ENCODE measurements around the gene GPC6. TPM values are rescaled to one million over a fixed set of nuclear protein-coding genes. Genes with fewer than 3 reads are reported as not detected.
"Not testable (repeated sequence)": the region's sequence is repeated elsewhere in the genome, so short reads cannot be mapped to it uniquely, and the experiment has no call there.

The GPC6 gene
- total RNA-seq, 1 donor from 2014 or later, result 5.5 TPM

DNA sequence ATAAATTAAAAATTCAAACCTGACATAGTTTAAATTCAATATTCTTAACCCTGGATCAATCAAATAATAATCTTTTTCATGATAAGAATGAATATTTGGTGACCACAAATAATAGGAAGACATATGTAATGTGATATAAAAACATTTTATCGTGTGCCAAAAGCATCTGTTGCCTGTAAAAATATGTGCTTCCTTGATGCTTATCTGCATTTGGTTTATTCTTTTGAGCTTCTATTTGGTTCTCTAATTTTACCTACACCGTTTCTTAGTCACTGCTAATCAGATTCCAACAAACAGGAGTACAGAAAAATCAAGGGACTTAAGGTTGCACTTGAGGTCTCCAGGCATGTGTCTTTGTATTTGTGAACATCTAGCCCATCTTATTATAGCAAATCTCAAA lies 978.3 kb downstream of the GPC6 start:
- Histone ChIP-seq H3K4me3 (ENCODE audit: low read depth, low read length) (no peak overlapping the region), H3K36me3 (ENCODE audit: control insufficient read depth, insufficient read depth, low read length) (no peaks in the 10 kb centered on the region), H3K27me3 (ENCODE audit: control insufficient read depth, insufficient read depth, low read length) (no peaks in the 10 kb centered on the region)
- DNase-seq (ENCODE audit: low read depth) (no peak), FAIRE-seq (no peak)
- TF ChIP-seq, protein P1, sequence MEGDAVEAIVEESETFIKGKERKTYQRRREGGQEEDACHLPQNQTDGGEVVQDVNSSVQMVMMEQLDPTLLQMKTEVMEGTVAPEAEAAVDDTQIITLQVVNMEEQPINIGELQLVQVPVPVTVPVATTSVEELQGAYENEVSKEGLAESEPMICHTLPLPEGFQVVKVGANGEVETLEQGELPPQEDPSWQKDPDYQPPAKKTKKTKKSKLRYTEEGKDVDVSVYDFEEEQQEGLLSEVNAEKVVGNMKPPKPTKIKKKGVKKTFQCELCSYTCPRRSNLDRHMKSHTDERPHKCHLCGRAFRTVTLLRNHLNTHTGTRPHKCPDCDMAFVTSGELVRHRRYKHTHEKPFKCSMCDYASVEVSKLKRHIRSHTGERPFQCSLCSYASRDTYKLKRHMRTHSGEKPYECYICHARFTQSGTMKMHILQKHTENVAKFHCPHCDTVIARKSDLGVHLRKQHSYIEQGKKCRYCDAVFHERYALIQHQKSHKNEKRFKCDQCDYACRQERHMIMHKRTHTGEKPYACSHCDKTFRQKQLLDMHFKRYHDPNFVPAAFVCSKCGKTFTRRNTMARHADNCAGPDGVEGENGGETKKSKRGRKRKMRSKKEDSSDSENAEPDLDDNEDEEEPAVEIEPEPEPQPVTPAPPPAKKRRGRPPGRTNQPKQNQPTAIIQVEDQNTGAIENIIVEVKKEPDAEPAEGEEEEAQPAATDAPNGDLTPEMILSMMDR (IDR thresholded peaks at IDR 0.05; ENCODE audit: insufficient read depth, low read length, severe bottlenecking), result no peak

DNA sequence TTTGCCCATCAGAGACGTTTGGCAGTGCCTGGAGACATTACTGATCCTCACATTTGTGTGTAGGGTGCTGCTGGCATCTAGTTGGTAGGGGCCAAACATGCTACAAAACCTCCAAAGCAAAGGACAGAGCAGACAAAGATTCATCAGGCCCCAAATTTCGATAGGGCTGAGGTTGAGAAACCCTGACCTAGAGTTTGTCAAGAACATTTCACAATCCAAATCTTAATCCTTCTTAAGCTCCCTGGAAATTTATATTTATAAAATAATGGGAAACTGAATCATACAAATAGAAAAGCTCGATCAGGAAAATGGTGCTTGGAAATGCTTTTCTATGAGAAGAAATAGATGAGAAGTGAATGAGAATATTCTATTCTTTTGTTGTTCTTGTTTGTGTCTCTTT lies 979.3 kb downstream of the GPC6 start:
- TF ChIP-seq, protein P1 (IDR thresholded peaks at IDR 0.05; ENCODE audit: insufficient read depth, low read length, severe bottlenecking), result no peak
- no peaks in the 10 kb centered on the region for H3K27me3 ChIP-seq (ENCODE audit: control insufficient read depth, insufficient read depth, low read length)
- FAIRE-seq (no peak), DNase-seq (ENCODE audit: low read depth) (no peak)
- H3K36me3 ChIP-seq (ENCODE audit: control insufficient read depth, insufficient read depth, low read length), result no peaks in the 10 kb centered on the region
- no peak overlapping the region for H3K4me3 ChIP-seq (ENCODE audit: low read depth, low read length)

DNA sequence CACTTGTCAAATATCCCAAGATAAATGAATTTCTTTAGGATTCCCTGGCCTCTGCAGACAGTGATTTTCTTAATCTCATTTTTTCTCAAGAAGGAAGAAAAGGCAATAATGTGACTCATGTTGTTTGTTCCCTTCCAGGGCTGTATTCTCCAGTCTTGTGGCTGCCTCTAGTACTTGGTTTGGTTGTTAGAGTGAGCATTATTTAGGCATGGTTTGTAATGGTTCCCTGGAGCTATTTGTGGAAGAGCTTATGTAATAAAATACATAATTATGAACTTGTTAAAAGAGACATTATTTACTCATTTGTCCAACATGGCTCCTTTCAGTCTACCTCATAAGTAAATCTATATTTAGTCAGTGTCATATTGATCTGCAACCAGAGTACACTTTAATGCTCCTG lies 982.5 kb downstream of the GPC6 start:
- FAIRE-seq, result no peak
- Histone ChIP-seq H3K27me3 (ENCODE audit: control insufficient read depth, insufficient read depth, low read length) (no peaks in the 10 kb centered on the region), H3K4me3 (ENCODE audit: low read depth, low read length) (no peak overlapping the region), H3K36me3 (ENCODE audit: control insufficient read depth, insufficient read depth, low read length) (no peaks in the 10 kb centered on the region)
- DNase-seq (ENCODE audit: low read depth), result no peak
- TF ChIP-seq, protein P1 (IDR thresholded peaks at IDR 0.05; ENCODE audit: insufficient read depth, low read length, severe bottlenecking), result no peak

DNA sequence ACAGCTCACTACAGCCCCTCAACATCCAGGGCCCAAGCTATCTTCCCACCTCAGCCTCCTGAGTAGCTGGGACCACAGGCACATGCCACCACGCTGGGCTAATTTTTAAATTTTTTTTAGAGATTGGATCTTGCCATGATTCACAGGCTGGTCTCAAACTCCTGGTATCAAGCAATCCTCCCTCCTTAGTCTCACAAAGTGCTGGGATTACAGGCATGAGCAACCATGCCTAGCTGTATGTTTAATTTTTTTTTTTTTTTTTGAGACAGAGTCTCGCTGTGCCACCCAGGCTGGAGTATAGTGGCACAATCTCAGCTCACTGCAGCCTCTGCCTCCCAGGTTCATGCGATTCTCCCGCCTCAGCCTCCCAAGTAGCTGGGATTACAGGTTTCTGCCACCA lies 983.3 kb downstream of the GPC6 start:
- not testable (repeated sequence) for FAIRE-seq; H3K36me3 ChIP-seq (ENCODE audit: control insufficient read depth, insufficient read depth, low read length); DNase-seq (ENCODE audit: low read depth); H3K27me3 ChIP-seq (ENCODE audit: control insufficient read depth, insufficient read depth, low read length); H3K4me3 ChIP-seq (ENCODE audit: low read depth, low read length)

DNA sequence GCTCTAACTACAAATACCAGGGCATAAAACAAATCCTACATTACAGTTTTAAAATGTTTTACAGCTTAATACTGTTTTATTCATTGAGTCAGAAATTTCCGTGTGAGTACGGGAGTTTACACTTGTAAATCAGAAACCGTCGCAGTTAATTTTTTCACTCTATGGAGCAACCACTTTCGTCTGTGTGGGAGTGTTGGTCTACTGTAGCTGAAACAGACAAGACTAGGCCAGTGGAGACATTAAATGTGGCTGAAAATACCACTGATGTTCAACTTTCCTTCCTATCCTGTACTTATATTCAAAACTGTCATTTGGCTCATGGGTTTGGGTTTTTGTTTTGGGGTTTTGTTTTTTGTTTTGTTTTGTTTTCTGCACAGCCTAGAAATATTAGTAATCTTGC lies 984.2 kb downstream of the GPC6 start:
- FAIRE-seq (no peak), DNase-seq (ENCODE audit: low read depth) (no peak)
- H3K36me3 ChIP-seq (ENCODE audit: control insufficient read depth, insufficient read depth, low read length), result no peaks in the 10 kb centered on the region
- no peak overlapping the region for H3K4me3 ChIP-seq (ENCODE audit: low read depth, low read length)
- H3K27me3 ChIP-seq (ENCODE audit: control insufficient read depth, insufficient read depth, low read length), result no peaks in the 10 kb centered on the region
- TF ChIP-seq, protein P1 (IDR thresholded peaks at IDR 0.05; ENCODE audit: insufficient read depth, low read length, severe bottlenecking), result no peak

DNA sequence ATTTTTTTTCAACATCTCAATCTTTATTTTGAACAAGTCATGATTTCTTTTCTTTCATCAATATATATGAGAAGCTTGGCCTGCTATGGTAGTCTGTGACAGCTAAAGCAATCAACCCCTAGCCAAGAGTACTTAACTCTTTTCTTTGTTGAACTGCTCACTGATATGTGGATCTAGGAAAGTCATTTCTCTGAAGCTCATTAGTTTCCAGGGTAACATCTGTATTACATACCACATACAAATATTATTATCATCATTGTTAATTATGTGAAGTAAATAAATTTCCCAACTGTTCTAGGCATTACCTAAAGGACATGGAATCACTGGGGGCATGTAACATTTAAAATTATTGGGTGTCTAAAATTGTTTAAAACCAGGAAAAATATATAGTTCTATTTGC lies 985.6 kb downstream of the GPC6 start:
- no peak for FAIRE-seq
- Histone ChIP-seq H3K4me3 (ENCODE audit: low read depth, low read length) (no peak overlapping the region), H3K36me3 (ENCODE audit: control insufficient read depth, insufficient read depth, low read length) (no peaks in the 10 kb centered on the region)

More for the DNA sequence above, 985.6 kb downstream of the GPC6 start:
- TF ChIP-seq, protein P1 (IDR thresholded peaks at IDR 0.05; ENCODE audit: insufficient read depth, low read length, severe bottlenecking), result no peak
- no peak for DNase-seq (ENCODE audit: low read depth)
- no peaks in the 10 kb centered on the region for H3K27me3 ChIP-seq (ENCODE audit: control insufficient read depth, insufficient read depth, low read length)
